ENCODE measurements around the gene A3GALT2.

DNA sequence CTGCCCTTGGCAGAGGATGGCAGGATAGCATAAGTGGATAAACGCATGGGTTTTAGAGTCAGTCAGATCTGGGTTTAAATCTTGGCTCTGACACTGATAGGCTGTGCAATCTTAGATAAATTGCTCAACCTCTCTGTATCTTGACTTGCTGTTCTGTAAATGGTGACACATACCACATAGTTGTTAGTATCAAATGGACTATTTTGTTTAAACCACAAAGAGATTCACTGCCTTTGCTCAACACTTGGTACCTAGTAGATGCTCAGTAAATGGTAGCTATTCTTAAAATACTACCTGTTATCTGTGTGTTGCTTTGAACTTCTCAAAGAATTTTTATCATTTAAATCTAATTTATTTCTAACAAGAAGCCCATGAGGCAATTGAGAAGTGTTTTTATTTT, 39.5 kb upstream of the A3GALT2 start:
- TF ChIP-seq, protein P1, sequence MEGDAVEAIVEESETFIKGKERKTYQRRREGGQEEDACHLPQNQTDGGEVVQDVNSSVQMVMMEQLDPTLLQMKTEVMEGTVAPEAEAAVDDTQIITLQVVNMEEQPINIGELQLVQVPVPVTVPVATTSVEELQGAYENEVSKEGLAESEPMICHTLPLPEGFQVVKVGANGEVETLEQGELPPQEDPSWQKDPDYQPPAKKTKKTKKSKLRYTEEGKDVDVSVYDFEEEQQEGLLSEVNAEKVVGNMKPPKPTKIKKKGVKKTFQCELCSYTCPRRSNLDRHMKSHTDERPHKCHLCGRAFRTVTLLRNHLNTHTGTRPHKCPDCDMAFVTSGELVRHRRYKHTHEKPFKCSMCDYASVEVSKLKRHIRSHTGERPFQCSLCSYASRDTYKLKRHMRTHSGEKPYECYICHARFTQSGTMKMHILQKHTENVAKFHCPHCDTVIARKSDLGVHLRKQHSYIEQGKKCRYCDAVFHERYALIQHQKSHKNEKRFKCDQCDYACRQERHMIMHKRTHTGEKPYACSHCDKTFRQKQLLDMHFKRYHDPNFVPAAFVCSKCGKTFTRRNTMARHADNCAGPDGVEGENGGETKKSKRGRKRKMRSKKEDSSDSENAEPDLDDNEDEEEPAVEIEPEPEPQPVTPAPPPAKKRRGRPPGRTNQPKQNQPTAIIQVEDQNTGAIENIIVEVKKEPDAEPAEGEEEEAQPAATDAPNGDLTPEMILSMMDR (conservative IDR thresholded peaks at IDR 0.05 in 1 of 2, IDR thresholded peaks at IDR 0.05 in 1 of 2; ENCODE audit: extremely low read depth in 1 of 2, insufficient read depth in 1 of 2, low read depth in 1 of 2, low read length in 2 of 2): no peak
- TF ChIP-seq EZH2 (IDR thresholded peaks at IDR 0.05; ENCODE audit: borderline replicate concordance, low read length): no peak
